Activated T-cell treated with anti-CD3 and anti-CD28 coated beads, Interleukin-2, amount 50 U/mL, for 24 hours (primary cell): Measurements from ENCODE around the gene SMARCD3.

Experiments used
- DNase-seq: peaks from one replicate; pipeline ENCODE4 v3.0.0-alpha.2; 2020
- H3K27ac Mint-ChIP-seq: 2 replicates; pipeline ENCODE4 v1.8.0; 2020; ENCODE audit warnings: mild to moderate bottlenecking, mixed read lengths
- H3K27me3 Mint-ChIP-seq: 2 replicates; pipeline ENCODE4 v1.8.0; 2020; ENCODE audit warnings: mixed read lengths
- H3K36me3 Mint-ChIP-seq: 2 replicates; pipeline ENCODE4 v1.8.0; 2020; ENCODE audit warnings: low read depth, mixed read lengths
- H3K4me1 Mint-ChIP-seq: 2 replicates; pipeline ENCODE4 v1.8.0; 2020; ENCODE audit warnings: low read depth, mixed read lengths
- H3K4me3 Mint-ChIP-seq: 2 replicates; pipeline ENCODE4 v1.8.0; 2020; ENCODE audit warnings: mild to moderate bottlenecking, moderate library complexity, mixed read lengths
- H3K9me3 Mint-ChIP-seq: 2 replicates; pipeline ENCODE4 v1.8.0; 2020; ENCODE audit warnings: mixed read lengths

The SMARCD3 gene

GRCh38 chr7:151228024-151228866 is 20.2 kb downstream of the SMARCD3 start:
- Mint-ChIP-seq H3K4me1 (peaks cover 50% of the 10 kb centered on the region), H3K27ac (peak overlapping the region; percentile 97)

GRCh38 chr7:151226875-151227782 is 21.4 kb downstream of the SMARCD3 start, which contains the start of gene ABCF2:
Gene ABCF2, minus strand, starts transcription at chr7:151227205. Its CDS starts 747 bp downstream, at chr7:151226458.
- peak within 1 kb of the TSS; percentile 96 for H3K4me3 Mint-ChIP-seq
- H3K27me3 Mint-ChIP-seq: no peaks in the 10 kb centered on the region
- peaks cover 52% of the 10 kb centered on the region for H3K36me3 Mint-ChIP-seq
- H3K27ac Mint-ChIP-seq: peak within 1 kb of the TSS; percentile 97
- peaks cover 48% of the 10 kb centered on the region for H3K4me1 Mint-ChIP-seq
- peak; percentile 99 for DNase-seq
- no peaks in the 10 kb centered on the region for H3K9me3 Mint-ChIP-seq

More at GRCh38 chr7:151228024-151228866, 20.2 kb downstream of the SMARCD3 start:
- H3K27me3 Mint-ChIP-seq: no peaks in the 10 kb centered on the region
- peak overlapping the region; percentile 96 for H3K4me3 Mint-ChIP-seq
- no peaks in the 10 kb centered on the region for H3K9me3 Mint-ChIP-seq
- no peak for DNase-seq
- peaks cover 48% of the 10 kb centered on the region for H3K36me3 Mint-ChIP-seq

GRCh38 chr7:151226560-151226874 is 22.0 kb downstream of the SMARCD3 start:
- DNase-seq: no peak
- Mint-ChIP-seq H3K27me3 (no peaks in the 10 kb centered on the region), H3K4me3 (peak overlapping the region; percentile 96), H3K9me3 (no peaks in the 10 kb centered on the region), H3K36me3 (peaks cover 57% of the 10 kb centered on the region), H3K27ac (peak overlapping the region; percentile 97), H3K4me1 (peaks cover 41% of the 10 kb centered on the region)

GRCh38 chr7:151225948-151226510 is 22.5 kb downstream of the SMARCD3 start:
- Mint-ChIP-seq H3K9me3 (no peaks in the 10 kb centered on the region), H3K4me1 (peaks cover 36% of the 10 kb centered on the region), H3K36me3 (peaks cover 60% of the 10 kb centered on the region), H3K4me3 (peak overlapping the region; percentile 96), H3K27me3 (no peaks in the 10 kb centered on the region), H3K27ac (peak overlapping the region; percentile 97)
- no peak for DNase-seq

GRCh38 chr7:151223728-151224127 is 24.8 kb downstream of the SMARCD3 start:
- H3K4me3 Mint-ChIP-seq: no peak overlapping the region
- no peaks in the 10 kb centered on the region for H3K27me3 Mint-ChIP-seq
- no peaks in the 10 kb centered on the region for H3K9me3 Mint-ChIP-seq
- H3K27ac Mint-ChIP-seq: no peak overlapping the region
- peaks cover 83% of the 10 kb centered on the region for H3K36me3 Mint-ChIP-seq
- no peak for DNase-seq
- peaks cover 36% of the 10 kb centered on the region for H3K4me1 Mint-ChIP-seq

GRCh38 chr7:151218170-151218569 is 30.3 kb downstream of the SMARCD3 start:
- no peaks in the 10 kb centered on the region for H3K27me3 Mint-ChIP-seq
- no peaks in the 10 kb centered on the region for H3K4me1 Mint-ChIP-seq
- H3K27ac Mint-ChIP-seq: no peak overlapping the region
- no peak for DNase-seq
- H3K36me3 Mint-ChIP-seq: peaks cover 97% of the 10 kb centered on the region
- H3K9me3 Mint-ChIP-seq: no peaks in the 10 kb centered on the region
- no peak overlapping the region for H3K4me3 Mint-ChIP-seq

GRCh38 chr7:151215396-151215795 is 33.1 kb downstream of the SMARCD3 start:
- no peak overlapping the region for H3K4me3 Mint-ChIP-seq
- H3K27ac Mint-ChIP-seq: no peak overlapping the region
- peaks cover 90% of the 10 kb centered on the region for H3K36me3 Mint-ChIP-seq
- H3K27me3 Mint-ChIP-seq: no peaks in the 10 kb centered on the region
- no peaks in the 10 kb centered on the region for H3K4me1 Mint-ChIP-seq
- H3K9me3 Mint-ChIP-seq: no peaks in the 10 kb centered on the region
- DNase-seq: no peak

- no peak for DNase-seq
- Mint-ChIP-seq H3K27ac (no peak overlapping the region), H3K4me3 (no peak overlapping the region), H3K27me3 (no peaks in the 10 kb centered on the region), H3K36me3 (peaks cover 75% of the 10 kb centered on the region), H3K9me3 (no peaks in the 10 kb centered on the region), H3K4me1 (no peaks in the 10 kb centered on the region)
These were observed 34.7 kb downstream of the SMARCD3 start for GRCh38 chr7:151213826-151214225.

GRCh38 chr7:151212626-151213025 is 35.9 kb downstream of the SMARCD3 start:
- peaks cover 8% of the 10 kb centered on the region for H3K4me1 Mint-ChIP-seq
- H3K9me3 Mint-ChIP-seq: no peaks in the 10 kb centered on the region
- DNase-seq: no peak
- H3K27ac Mint-ChIP-seq: no peak overlapping the region
- no peaks in the 10 kb centered on the region for H3K27me3 Mint-ChIP-seq
- H3K36me3 Mint-ChIP-seq: peaks cover 63% of the 10 kb centered on the region
- no peak overlapping the region for H3K4me3 Mint-ChIP-seq

GRCh38 chr7:151211155-151211772 is 37.2 kb downstream of the SMARCD3 start:
- H3K27me3 Mint-ChIP-seq: no peaks in the 10 kb centered on the region
- H3K36me3 Mint-ChIP-seq: peaks cover 49% of the 10 kb centered on the region
- no peak for DNase-seq
- no peak overlapping the region for H3K27ac Mint-ChIP-seq
- H3K4me1 Mint-ChIP-seq: peaks cover 20% of the 10 kb centered on the region
- H3K4me3 Mint-ChIP-seq: no peak overlapping the region
- no peaks in the 10 kb centered on the region for H3K9me3 Mint-ChIP-seq

GRCh38 chr7:151210087-151210854 is 38.2 kb downstream of the SMARCD3 start, which contains the start of gene H2BK1:
Gene H2BK1, minus strand, starts transcription at chr7:151210488. Its CDS starts 170 bp downstream, at chr7:151210318.
- Mint-ChIP-seq H3K27me3 (no peaks in the 10 kb centered on the region), H3K27ac (no peak within 1 kb of the TSS), H3K36me3 (peaks cover 39% of the 10 kb centered on the region), H3K9me3 (no peaks in the 10 kb centered on the region), H3K4me1 (peaks cover 23% of the 10 kb centered on the region), H3K4me3 (no peak within 1 kb of the TSS)
- no peak for DNase-seq

GRCh38 chr7:151209588-151209987 is 38.9 kb downstream of the SMARCD3 start:
- Mint-ChIP-seq H3K4me1 (peaks cover 23% of the 10 kb centered on the region), H3K4me3 (no peak overlapping the region), H3K27ac (no peak overlapping the region), H3K27me3 (no peaks in the 10 kb centered on the region), H3K36me3 (peaks cover 32% of the 10 kb centered on the region), H3K9me3 (no peaks in the 10 kb centered on the region)
- no peak for DNase-seq

- no peaks in the 10 kb centered on the region for H3K9me3 Mint-ChIP-seq
- H3K27me3 Mint-ChIP-seq: peaks cover 3% of the 10 kb centered on the region
- H3K4me1 Mint-ChIP-seq: peaks cover 23% of the 10 kb centered on the region
- no peak overlapping the region for H3K4me3 Mint-ChIP-seq
- DNase-seq: no peak
- no peak overlapping the region for H3K27ac Mint-ChIP-seq
- peaks cover 20% of the 10 kb centered on the region for H3K36me3 Mint-ChIP-seq
These were observed 40.1 kb downstream of the SMARCD3 start for GRCh38 chr7:151208253-151208862.
